H1 (cell line): ENCODE data around the gene LHFPL3. TPM values are rescaled to one million over a fixed set of nuclear protein-coding genes. Genes with fewer than 3 reads are reported as not detected.

Source experiments
- CTCF ChIA-PET: fragments of 300-600 bp; sonication (Branson Sonifier 250); formaldehyde crosslinking; loops from one replicate; lab custom pipeline; 2021; ENCODE audit not compliant: partially characterized antibody; lab: Charles Lee
- POLR2A ChIA-PET: fragments of 300-600 bp; sonication (Branson Sonifier 250); formaldehyde crosslinking; loops from one replicate; lab custom pipeline; 2021; ENCODE audit warnings: inconsistent platforms; ENCODE audit not compliant: partially characterized antibody; lab: Charles Lee
- DNase-seq, 2 experiments: peaks; one replicate each; pipeline versions ENCODE4 v3.0.0 to v3.0.0-alpha.2; 2010 to 2022; ENCODE audit warnings: low spot score in 2 of 2, low read depth in 1 of 2, mixed read lengths in 1 of 2
- FAIRE-seq: peaks from 2 replicates; lab custom pipeline; 2011; peaks lifted over from hg19 to GRCh38; lab: Jason Lieb, UNC
- H2AFZ ChIP-seq: 2 replicates; pipeline ENCODE4 v1.8.1; 2012; ENCODE audit warnings: low read length, inconsistent platforms
- H2AK5ac ChIP-seq: 2 replicates; pipeline ENCODE4 v1.6.1; 2013; ENCODE audit warnings: low read depth, low read length
- H2BK120ac ChIP-seq: replicated peaks from 2 replicates; pipeline ENCODE3; 2013; ENCODE audit warnings: low read depth, low read length, inconsistent platforms
- H2BK12ac ChIP-seq: 2 replicates; pipeline ENCODE4 v1.6.1; 2013; ENCODE audit warnings: low read depth, low read length
- H2BK15ac ChIP-seq: 2 replicates; pipeline ENCODE4 v1.6.1; 2013; ENCODE audit warnings: low read length
- H2BK20ac ChIP-seq: 2 replicates; pipeline ENCODE4 v1.6.1; 2013; ENCODE audit warnings: low read length
- H2BK5ac ChIP-seq: 2 replicates; pipeline ENCODE4 v1.6.1; 2013; ENCODE audit warnings: low read depth, low read length
- H3K14ac ChIP-seq: 2 replicates; pipeline ENCODE4 v1.6.1; 2013; ENCODE audit warnings: inconsistent platforms; ENCODE audit not compliant: insufficient read length
- H3K18ac ChIP-seq: 2 replicates; pipeline ENCODE4 v1.6.1; 2013; ENCODE audit warnings: low read length; ENCODE audit errors: extremely low read depth
- H3K23ac ChIP-seq: 2 replicates; pipeline ENCODE4 v1.6.1; 2013; ENCODE audit warnings: inconsistent platforms; ENCODE audit not compliant: insufficient read length
- H3K23me2 ChIP-seq: 2 replicates; pipeline ENCODE4 v1.6.1; 2013; ENCODE audit warnings: low read depth, low read length
- H3K27ac ChIP-seq: 2 replicates; pipeline ENCODE4 v1.6.1; 2011; ENCODE audit warnings: low read depth, low read length, inconsistent platforms
- H3K27me3 ChIP-seq, 4 experiments: replicated peaks in 1 of 4; 1 replicate in 1 of 4; 2 replicates in 3 of 4; pipeline versions ENCODE4 v1.6.1 to v1.8.1; 2011 to 2013; ENCODE audit warnings: low read length in 3 of 4, mild to moderate bottlenecking in 3 of 4, inconsistent platforms in 2 of 4, mixed read lengths in 2 of 4, moderate library complexity in 1 of 4; ENCODE audit not compliant: control insufficient read depth in 3 of 4, insufficient read depth in 3 of 4; ENCODE audit errors: extremely low read depth in 1 of 4
- H3K36me3 ChIP-seq, 4 experiments: 2 replicates each; pipeline versions ENCODE4 v1.6.1 to v1.8.1; 2011 to 2013; ENCODE audit warnings: mild to moderate bottlenecking in 4 of 4, low read length in 3 of 4, moderate library complexity in 2 of 4, control low read depth in 1 of 4, inconsistent platforms in 1 of 4; ENCODE audit not compliant: insufficient read depth in 4 of 4, control insufficient read depth in 2 of 4
- H3K4ac ChIP-seq: replicated peaks from 2 replicates; pipeline ENCODE3; 2013; ENCODE audit warnings: low read length, low read depth, mixed read lengths, inconsistent platforms; ENCODE audit not compliant: insufficient read length
- H3K4me1 ChIP-seq, 4 experiments: replicated peaks in 1 of 4; 1 replicate in 1 of 4; 2 replicates in 3 of 4; pipeline versions ENCODE4 v1.6.1 to v1.8.1; 2011 to 2013; ENCODE audit warnings: low read length in 3 of 4, inconsistent platforms in 2 of 4, mixed read lengths in 1 of 4; ENCODE audit not compliant: insufficient read depth in 4 of 4, control insufficient read depth in 3 of 4
- H3K4me2 ChIP-seq, 2 experiments: 2 replicates each; pipeline versions ENCODE4 v1.6.1 to v1.8.1; 2011 to 2013; ENCODE audit warnings: low read depth in 2 of 2, low read length in 2 of 2, control low read depth in 1 of 2, inconsistent platforms in 1 of 2, mild to moderate bottlenecking in 1 of 2; ENCODE audit not compliant: insufficient read depth in 1 of 2
- H3K4me3 ChIP-seq, 4 experiments: fragments of 200-600, 300-600 bp in 1 of 4; sonication (generic), shearing (Covaris generic), sonication (Bioruptor Twin) in 1 of 4; 2 replicates each; pipeline versions ENCODE4 v1.5.1 to v1.8.1; 2011 to 2016; ENCODE audit warnings: low read length in 4 of 4, low read depth in 3 of 4, control low read depth in 2 of 4, inconsistent platforms in 2 of 4, mild to moderate bottlenecking in 2 of 4, mixed read lengths in 1 of 4, moderate library complexity in 1 of 4; ENCODE audit not compliant: insufficient read depth in 2 of 4; ENCODE audit errors: extremely low read depth in 1 of 4
- H3K56ac ChIP-seq: replicated peaks from 2 replicates; pipeline ENCODE3; 2013; ENCODE audit warnings: low read depth, mild to moderate bottlenecking, mixed read lengths, low read length, inconsistent platforms; ENCODE audit not compliant: insufficient read length
- H3K79me1 ChIP-seq: 2 replicates; pipeline ENCODE4 v1.6.1; 2013; ENCODE audit warnings: low read depth, low read length, control low read depth
- H3K79me2 ChIP-seq, 2 experiments: 2 replicates each; pipeline versions ENCODE4 v1.6.1 to v1.8.1; 2012 to 2013; ENCODE audit warnings: low read length in 2 of 2, mild to moderate bottlenecking in 2 of 2, inconsistent platforms in 1 of 2; ENCODE audit not compliant: insufficient read depth in 2 of 2, control insufficient read depth in 1 of 2
- H3K9ac ChIP-seq, 4 experiments: replicated peaks in 1 of 4; 1 replicate in 1 of 4; 2 replicates in 3 of 4; pipeline versions ENCODE4 v1.6.1 to v1.8.1; 2011 to 2013; ENCODE audit warnings: low read depth in 3 of 4, low read length in 3 of 4, control low read depth in 2 of 4, mild to moderate bottlenecking in 2 of 4, moderate library complexity in 2 of 4, inconsistent platforms in 1 of 4; ENCODE audit errors: extremely low read depth in 1 of 4
- H3K9me3 ChIP-seq, 2 experiments: 2 replicates each; pipeline versions ENCODE4 v1.6.1 to v1.8.1; 2012 to 2013; ENCODE audit warnings: mild to moderate bottlenecking in 2 of 2, moderate library complexity in 2 of 2, control low read depth in 1 of 2, inconsistent platforms in 1 of 2, low read depth in 1 of 2, low read length in 1 of 2, mixed read lengths in 1 of 2; ENCODE audit not compliant: insufficient read depth in 2 of 2
- H4K20me1 ChIP-seq, 2 experiments: replicated peaks in 1 of 2; 2 replicates each; pipeline versions ENCODE3 to v1.8.1; 2011 to 2013; ENCODE audit warnings: inconsistent platforms in 2 of 2, low read length in 2 of 2, mild to moderate bottlenecking in 1 of 2; ENCODE audit not compliant: insufficient read depth in 2 of 2, control insufficient read depth in 1 of 2
- H4K5ac ChIP-seq: 2 replicates; pipeline ENCODE4 v1.6.1; 2013; ENCODE audit warnings: low read length, low read depth, mixed read lengths, inconsistent platforms; ENCODE audit not compliant: insufficient read length
- H4K8ac ChIP-seq: 2 replicates; pipeline ENCODE4 v1.8.0; 2013; ENCODE audit warnings: mild to moderate bottlenecking, moderate library complexity, low read length, inconsistent platforms; ENCODE audit not compliant: insufficient read depth; ENCODE audit errors: extremely low read depth
- H4K91ac ChIP-seq: replicated peaks from 2 replicates; pipeline ENCODE3; 2013; ENCODE audit warnings: low read length, mixed read lengths, inconsistent platforms; ENCODE audit not compliant: insufficient read length
- BCL11A ChIP-seq, 2 experiments: IDR thresholded peaks; one replicate each; pipeline ENCODE4 v1.6.1; 2011; ENCODE audit warnings: low read depth in 2 of 2, low read length in 2 of 2, mild to moderate bottlenecking in 2 of 2
- CBX5 ChIP-seq: fragments of 300-800, 300-1000 bp; sonication (generic); IDR thresholded peaks from 2 replicates; pipeline ENCODE4 v1.7.1; 2016; ENCODE audit warnings: antibody characterized with exemption, low read length, low read depth
- CBX8 ChIP-seq: fragments of 300-800, 300-1000 bp; sonication (generic); IDR thresholded peaks from 2 replicates; pipeline ENCODE4 v1.7.1; 2016; ENCODE audit warnings: low read depth, low read length, borderline replicate concordance
- CEBPB ChIP-seq: IDR thresholded peaks from 2 replicates; pipeline ENCODE4 v1.6.1; 2012; ENCODE audit warnings: low read depth, low read length
- EGR1 ChIP-seq: IDR thresholded peaks from 2 replicates; pipeline ENCODE4 v1.6.1; 2011; ENCODE audit warnings: low read depth, low read length, borderline replicate concordance
- HDAC6 ChIP-seq: IDR thresholded peaks from one replicate; pipeline ENCODE4 v1.7.1; 2012; ENCODE audit warnings: low read depth, mild to moderate bottlenecking, inconsistent platforms, low read length, moderate library complexity
- JUN ChIP-seq: IDR thresholded peaks from 2 replicates; pipeline ENCODE4 v1.6.1; 2011; ENCODE audit warnings: low read depth, mild to moderate bottlenecking, improper control_type of control experiment, low read length
- KDM1A ChIP-seq: fragments of 200-600, 300-600 bp; sonication (generic); IDR thresholded peaks from 2 replicates; pipeline ENCODE4 v1.7.1; 2016; ENCODE audit warnings: mild to moderate bottlenecking, low read length, borderline replicate concordance
- POU5F1 ChIP-seq: IDR thresholded peaks from 2 replicates; pipeline ENCODE4 v1.6.1; 2011; ENCODE audit warnings: low read depth, mild to moderate bottlenecking, low read length, moderate library complexity
- RXRA ChIP-seq: IDR thresholded peaks from 2 replicates; pipeline ENCODE4 v1.6.1; 2011; ENCODE audit warnings: low read depth, mild to moderate bottlenecking, low read length, moderate library complexity; ENCODE audit not compliant: insufficient read depth
- SAP30 ChIP-seq: fragments of 300-600 bp; sonication (generic); IDR thresholded peaks from 2 replicates; pipeline ENCODE4 v1.7.1; 2012; ENCODE audit warnings: low read length, moderate library complexity, mild to moderate bottlenecking, inconsistent platforms; ENCODE audit not compliant: insufficient read depth, insufficient replicate concordance
- SP2 ChIP-seq: IDR thresholded peaks from 2 replicates; pipeline ENCODE4 v1.6.1; 2012; ENCODE audit warnings: mild to moderate bottlenecking, low read length, inconsistent platforms
- SRF ChIP-seq: IDR thresholded peaks from 2 replicates; pipeline ENCODE4 v1.6.1; 2011; ENCODE audit warnings: mild to moderate bottlenecking, low read depth, low read length, moderate library complexity
- TBP ChIP-seq: IDR thresholded peaks from 2 replicates; pipeline ENCODE4 v1.6.1; 2011; ENCODE audit warnings: low read depth, low read length, improper control_type of control experiment
- TEAD4 ChIP-seq: IDR thresholded peaks from 2 replicates; pipeline ENCODE4 v1.6.1; 2012; ENCODE audit warnings: low read depth, low read length, inconsistent platforms, mixed read lengths
- polyA plus RNA-seq, 7 experiments: library from polyadenylated mRNA; depleted of rRNA in 3 of 7; stranded (reverse) in 5 of 7; unstranded in 2 of 7; fragments of >200 nt in 5 of 7; fragments of 200-250 nt in 2 of 7; gene quantifications; 1 replicate in 5 of 7; 2 replicates in 1 of 7; 4 replicates in 1 of 7; pipeline versions ENCODE4 v1.2.1 to v1.2.3, GENCODE V29; 2011 to 2013; ENCODE audit warnings: missing spikeins in 2 of 7, mixed read lengths in 2 of 7
- total RNA-seq: library from RNA; stranded (reverse); fragmentation: NEBNext Ultra II Directional; extraction: Animal tissue kit (Norgen Biotek cat#: 25700); gene quantifications from 2 replicates; pipeline ENCODE4 v1.2.1, GENCODE V29; 2021

Gene LHFPL3
- total and polyA plus RNA-seq, 2 of the 8 experiments (the other 6 are each of a cell fraction or from before 2014, with no cell fraction given): 0.24 to 0.50 TPM

- H3K27me3 ChIP-seq: no peaks in the 10 kb centered on the region
- H2BK20ac ChIP-seq: no peak overlapping the region
- H3K4me1 ChIP-seq: peaks cover 0 to 3% (median 1%) of the 10 kb centered on the region in 4 experiments; a peak in 2 of 7 replicates
- H4K5ac ChIP-seq: no peak overlapping the region
- no peak overlapping the region for H3K56ac ChIP-seq
- no peaks in the 10 kb centered on the region; the same call in 1 of the 2 replicates for H3K23me2 ChIP-seq
- H3K9me3 ChIP-seq: no peaks in the 10 kb centered on the region
- H2AFZ ChIP-seq: no peak overlapping the region
- H3K23ac ChIP-seq: no peak overlapping the region
- no peak overlapping the region for H4K91ac ChIP-seq
- H4K20me1 ChIP-seq: no peaks in the 10 kb centered on the region
- no peak overlapping the region for H2BK120ac ChIP-seq
- no peaks in the 10 kb centered on the region for H3K79me2 ChIP-seq
- H3K79me1 ChIP-seq: no peaks in the 10 kb centered on the region
- no peak overlapping the region for H2AK5ac ChIP-seq
- no peak overlapping the region for H3K4ac ChIP-seq
- no peak for FAIRE-seq
- TF ChIP-seq CBX8 (no peak), RXRA (no peak), POU5F1 (no peak), JUN (no peak), SAP30 (no peak), HDAC6 (no peak), CBX5 (no peak), KDM1A (no peak), BCL11A (IDR thresholded peaks at IDR 0.05; ENCODE audit: low read depth in 2 of 2, low read length in 2 of 2) (no peak), SP2 (no peak), TBP (no peak), EGR1 (no peak), TEAD4 (no peak), CEBPB (no peak), SRF (no peak)
- H3K14ac ChIP-seq: no peak overlapping the region
- POLR2A ChIA-PET: no interaction called here
- no peak overlapping the region for H3K4me2 ChIP-seq
- no peak overlapping the region for H2BK12ac ChIP-seq
- no peak overlapping the region for H2BK5ac ChIP-seq
- H4K8ac ChIP-seq: no peak overlapping the region
- H3K4me3 ChIP-seq: no peak overlapping the region
- H2BK15ac ChIP-seq: no peak overlapping the region
- DNase-seq: no peak
- H3K18ac ChIP-seq: no peak overlapping the region
- H3K9ac ChIP-seq: no peak overlapping the region
- H3K27ac ChIP-seq: no peak overlapping the region
- no peaks in the 10 kb centered on the region for H3K36me3 ChIP-seq
- CTCF ChIA-PET: interaction anchor here (1.0 to 1.6 kb wide), 2 partner anchors 27 to 49 kb away, joined by 3 read pairs; no protein-coding TSS in a partner anchor
These were observed 462.7 kb downstream of the LHFPL3 start for GRCh38 chr7:104791080-104791479.
